OCI-LY3 (cell line): ENCODE data around the gene RPS19.

Source experiments
- H2AFZ ChIP-seq: fragments of 200-600, 300-600 bp; shearing (Covaris generic); 2 replicates; pipeline ENCODE4 v1.6.0; 2014; ENCODE audit warnings: antibody characterized with exemption, low read depth, low read length
- H3K27ac ChIP-seq: fragments of 200-600, 300-600 bp; sonication (generic); 2 replicates; pipeline ENCODE4 v1.5.1; 2014; ENCODE audit warnings: mild to moderate bottlenecking, low read length, moderate library complexity, mixed read lengths
- H3K27me3 ChIP-seq: fragments of 200-600, 300-600 bp; sonication (generic); 2 replicates; pipeline ENCODE4 v1.6.1; 2014; ENCODE audit warnings: low read depth, low read length, mixed read lengths
- H3K36me3 ChIP-seq: fragments of 200-600, 300-600 bp; sonication (generic); replicated peaks from 2 replicates; pipeline ENCODE3; 2014; ENCODE audit warnings: low read depth, low read length, mixed read lengths
- H3K4me1 ChIP-seq: fragments of 300-600, 200-600 bp; sonication (generic); 2 replicates; pipeline ENCODE4 v1.6.1; 2014; ENCODE audit warnings: low read length, mixed read lengths
- H3K4me2 ChIP-seq: fragments of 200-600, 300-600 bp; sonication (generic); 2 replicates; pipeline ENCODE4 v1.6.1; 2014; ENCODE audit warnings: low read length, mixed read lengths
- H3K4me3 ChIP-seq: fragments of 300-600, 200-600 bp; sonication (generic); 2 replicates; pipeline ENCODE4 v1.5.1; 2014; ENCODE audit warnings: antibody characterized with exemption, mild to moderate bottlenecking, low read length, moderate library complexity
- H3K79me2 ChIP-seq: fragments of 300-600, 200-600 bp; shearing (Covaris generic); 2 replicates; pipeline ENCODE4 v1.6.1; 2014; ENCODE audit warnings: mild to moderate bottlenecking, low read length, mixed read lengths
- H3K9ac ChIP-seq: fragments of 300-600, 200-600 bp; shearing (Covaris generic); 2 replicates; pipeline ENCODE4 v1.6.0; 2014; ENCODE audit warnings: mild to moderate bottlenecking, low read length, moderate library complexity
- H3K9me3 ChIP-seq: fragments of 200-600, 300-600 bp; shearing (Covaris generic); 2 replicates; pipeline ENCODE4 v1.6.1; 2014; ENCODE audit warnings: low read length, mixed read lengths; ENCODE audit not compliant: insufficient read depth
- H4K20me1 ChIP-seq: fragments of 200-600, 300-600 bp; sonication (generic); 2 replicates; pipeline ENCODE4 v1.6.1; 2016; ENCODE audit warnings: low read length, mixed read lengths; ENCODE audit not compliant: insufficient read depth
- EZH2phosphoT487 ChIP-seq: fragments of 200-600 bp; shearing (Covaris generic); IDR thresholded peaks from 2 replicates; pipeline ENCODE4 v1.6.1; 2018; ENCODE audit warnings: antibody characterized with exemption, mixed run types, low read depth
- TF ChIP-seq, protein P1 (sequence below): fragments of 200-600, 300-600 bp; sonication (generic); IDR thresholded peaks from 2 replicates; pipeline ENCODE4 v1.5.1; 2014; ENCODE audit warnings: antibody characterized with exemption, low read length, low read depth

Gene RPS19

GRCh38 chr19:41813911-41814310, 46.1 kb upstream of the RPS19 start:
- Histone ChIP-seq H3K4me2 (no peak overlapping the region), H3K4me1 (peaks cover 13% of the 10 kb centered on the region), H3K79me2 (no peaks in the 10 kb centered on the region), H3K9ac (no peak overlapping the region), H3K27me3 (0 out of 2 replicates have a peak, but pooled peaks cover 8% of the 10 kb centered on the region), H2AFZ (no peak overlapping the region), H4K20me1 (no peaks in the 10 kb centered on the region), H3K9me3 (no peaks in the 10 kb centered on the region), H3K36me3 (no peaks in the 10 kb centered on the region), H3K27ac (no peak overlapping the region), H3K4me3 (no peak overlapping the region)
- TF ChIP-seq, protein P1, sequence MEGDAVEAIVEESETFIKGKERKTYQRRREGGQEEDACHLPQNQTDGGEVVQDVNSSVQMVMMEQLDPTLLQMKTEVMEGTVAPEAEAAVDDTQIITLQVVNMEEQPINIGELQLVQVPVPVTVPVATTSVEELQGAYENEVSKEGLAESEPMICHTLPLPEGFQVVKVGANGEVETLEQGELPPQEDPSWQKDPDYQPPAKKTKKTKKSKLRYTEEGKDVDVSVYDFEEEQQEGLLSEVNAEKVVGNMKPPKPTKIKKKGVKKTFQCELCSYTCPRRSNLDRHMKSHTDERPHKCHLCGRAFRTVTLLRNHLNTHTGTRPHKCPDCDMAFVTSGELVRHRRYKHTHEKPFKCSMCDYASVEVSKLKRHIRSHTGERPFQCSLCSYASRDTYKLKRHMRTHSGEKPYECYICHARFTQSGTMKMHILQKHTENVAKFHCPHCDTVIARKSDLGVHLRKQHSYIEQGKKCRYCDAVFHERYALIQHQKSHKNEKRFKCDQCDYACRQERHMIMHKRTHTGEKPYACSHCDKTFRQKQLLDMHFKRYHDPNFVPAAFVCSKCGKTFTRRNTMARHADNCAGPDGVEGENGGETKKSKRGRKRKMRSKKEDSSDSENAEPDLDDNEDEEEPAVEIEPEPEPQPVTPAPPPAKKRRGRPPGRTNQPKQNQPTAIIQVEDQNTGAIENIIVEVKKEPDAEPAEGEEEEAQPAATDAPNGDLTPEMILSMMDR: no peak
- no peak for TF ChIP-seq EZH2phosphoT487

DNA sequence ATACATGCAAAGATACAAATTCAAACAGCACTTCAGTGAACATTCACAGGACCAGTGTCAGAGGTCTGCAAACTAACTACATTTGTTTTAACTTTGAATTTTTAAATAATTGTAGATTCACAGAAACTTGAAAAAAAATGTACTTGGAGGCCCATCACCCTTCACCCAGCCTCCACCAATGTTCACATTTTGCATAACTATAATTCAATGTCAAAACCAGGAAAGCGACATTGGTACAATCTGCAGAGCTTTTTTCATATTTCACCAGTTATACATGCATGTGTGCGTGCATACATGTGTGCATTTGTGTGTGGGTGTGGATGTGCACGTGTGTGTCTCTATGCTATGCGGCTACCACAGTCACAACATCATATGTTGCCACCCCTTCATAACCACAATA, 44.8 kb upstream of the RPS19 start:
- no peaks in the 10 kb centered on the region for H4K20me1 ChIP-seq
- H3K9ac ChIP-seq: no peak overlapping the region
- no peaks in the 10 kb centered on the region for H3K36me3 ChIP-seq
- no peak for TF ChIP-seq EZH2phosphoT487
- TF ChIP-seq, protein P1: no peak
- H3K27me3 ChIP-seq: peaks cover 13% of the 10 kb centered on the region; the same call in 1 of the 2 replicates
- no peak overlapping the region for H2AFZ ChIP-seq
- H3K4me3 ChIP-seq: no peak overlapping the region
- H3K4me1 ChIP-seq: peaks cover 12% of the 10 kb centered on the region
- H3K9me3 ChIP-seq: no peaks in the 10 kb centered on the region
- no peaks in the 10 kb centered on the region for H3K79me2 ChIP-seq
- H3K27ac ChIP-seq: no peak overlapping the region
- H3K4me2 ChIP-seq: no peak overlapping the region

- Histone ChIP-seq H3K27me3 (peaks cover 20% of the 10 kb centered on the region), H3K9me3 (no peaks in the 10 kb centered on the region), H3K79me2 (no peaks in the 10 kb centered on the region), H2AFZ (no peak overlapping the region), H3K9ac (no peak overlapping the region), H3K4me1 (no peaks in the 10 kb centered on the region), H3K4me2 (no peak overlapping the region), H3K4me3 (no peak overlapping the region), H3K36me3 (no peaks in the 10 kb centered on the region), H3K27ac (no peak overlapping the region), H4K20me1 (no peaks in the 10 kb centered on the region)
- TF ChIP-seq, protein P1: no peak
- TF ChIP-seq EZH2phosphoT487: no peak
Observed at GRCh38 chr19:41816761-41817160, 43.3 kb upstream of the RPS19 start.

GRCh38 chr19:41821003-41821735, 38.9 kb upstream of the RPS19 start:
- Histone ChIP-seq H3K4me3 (no peak overlapping the region), H3K27ac (no peak overlapping the region), H3K9ac (no peak overlapping the region), H4K20me1 (no peaks in the 10 kb centered on the region), H3K27me3 (peaks cover 22% of the 10 kb centered on the region), H3K9me3 (no peaks in the 10 kb centered on the region), H3K79me2 (no peaks in the 10 kb centered on the region), H3K36me3 (no peaks in the 10 kb centered on the region), H3K4me2 (no peak overlapping the region), H2AFZ (peak overlapping the region; percentile 31; the same call in 1 of the 2 replicates), H3K4me1 (no peaks in the 10 kb centered on the region)
- TF ChIP-seq EZH2phosphoT487: no peak
- TF ChIP-seq, protein P1: peak; percentile 90
